HS-5 (cell line): ENCODE data around the gene GRM5.
"Not testable (repeated sequence)": the region's sequence is repeated elsewhere in the genome, so short reads cannot be mapped to it uniquely, and the experiment has no call there.

Source experiments
- DNase-seq: peaks from one replicate; pipeline ENCODE4 v3.0.0-alpha.2; 2012; ENCODE audit warnings: low read depth

The GRM5 gene

GRCh38 chr11:88495836-88496235, 569.9 kb downstream of the GRM5 start:
- no peak for DNase-seq

DNA sequence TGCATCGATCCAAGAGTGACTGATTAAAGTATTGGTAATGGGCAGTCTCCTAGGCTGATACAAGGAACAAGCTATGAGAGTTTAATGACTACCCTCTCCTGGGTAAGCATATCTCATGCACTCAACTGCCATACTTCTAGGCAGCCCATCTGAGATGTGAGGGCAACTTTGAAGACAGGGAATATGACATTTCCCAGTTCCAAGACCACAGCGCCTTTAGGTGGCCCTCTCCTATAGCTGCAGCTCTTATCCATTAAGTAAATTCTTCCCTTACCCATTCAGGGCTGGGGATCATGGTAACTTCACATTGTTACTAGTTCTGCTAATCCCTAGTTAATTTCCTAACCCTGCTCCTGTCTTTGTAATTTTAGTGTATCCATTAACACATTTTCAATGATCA, 570.9 kb downstream of the GRM5 start:
- DNase-seq: no peak

- no peak for DNase-seq
Observed at GRCh38 chr11:88491674-88492073, 574.1 kb downstream of the GRM5 start.

DNA sequence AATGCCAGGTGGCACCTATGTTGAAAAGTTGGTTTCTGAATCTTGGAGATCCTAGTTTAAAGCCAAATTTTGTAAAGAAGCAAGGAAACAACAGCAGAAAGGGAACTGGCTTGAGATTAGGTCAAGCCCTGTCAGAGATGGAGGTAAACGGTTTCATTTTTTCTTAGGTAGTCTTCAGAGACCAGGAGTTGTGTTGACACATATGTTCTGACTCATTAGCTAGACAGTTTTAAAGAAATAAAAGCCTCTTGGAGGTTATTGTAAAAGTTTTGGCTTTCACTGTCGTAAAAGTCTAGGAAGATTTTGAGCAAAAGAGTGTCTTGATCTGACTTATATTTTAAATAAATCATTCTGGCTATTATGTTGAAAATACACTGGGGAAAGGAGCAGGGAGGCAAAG, 576.8 kb downstream of the GRM5 start:
- DNase-seq: no peak

GRCh38 chr11:88487646-88488045, 578.1 kb downstream of the GRM5 start:
- no peak for DNase-seq

DNA sequence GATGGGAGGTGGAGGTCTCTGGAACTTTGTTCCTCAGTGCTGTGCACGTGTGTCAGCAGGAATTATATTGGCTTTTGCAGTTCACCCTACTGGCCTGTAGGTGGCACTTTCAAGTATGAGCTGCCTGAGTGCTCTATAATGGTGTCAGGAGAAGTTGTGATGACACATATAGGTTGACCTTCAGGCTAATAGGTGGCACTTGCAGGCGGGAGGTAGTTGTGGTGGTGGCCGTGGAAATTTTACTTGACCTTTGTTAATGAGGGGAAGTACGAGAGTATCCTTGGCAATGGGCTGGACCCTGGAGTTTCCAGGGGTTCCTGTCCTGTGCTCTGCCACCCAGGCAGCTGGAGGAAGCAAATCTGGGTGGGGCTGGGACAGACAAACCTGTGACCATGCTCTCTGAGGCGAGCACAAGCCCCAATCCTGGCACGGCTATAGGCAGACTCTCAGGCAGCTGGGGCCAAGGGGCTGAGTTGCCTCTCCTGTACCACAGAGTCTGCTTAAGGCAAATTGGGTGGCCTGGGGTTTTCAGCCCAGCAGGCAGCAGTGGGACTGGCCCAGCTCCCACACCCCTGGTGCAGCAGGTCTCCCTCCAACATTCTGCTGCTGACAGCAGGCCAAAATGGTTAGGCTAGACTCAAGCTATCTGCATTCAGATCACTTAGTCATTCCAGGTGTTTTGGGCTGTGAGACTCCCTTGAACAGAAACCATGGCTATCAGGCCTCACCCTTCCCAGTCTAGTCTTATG, 580.7 kb downstream of the GRM5 start:
- DNase-seq: no peak

GRCh38 chr11:88482871-88483301, 582.9 kb downstream of the GRM5 start:
- peak; percentile 45 for DNase-seq

DNA sequence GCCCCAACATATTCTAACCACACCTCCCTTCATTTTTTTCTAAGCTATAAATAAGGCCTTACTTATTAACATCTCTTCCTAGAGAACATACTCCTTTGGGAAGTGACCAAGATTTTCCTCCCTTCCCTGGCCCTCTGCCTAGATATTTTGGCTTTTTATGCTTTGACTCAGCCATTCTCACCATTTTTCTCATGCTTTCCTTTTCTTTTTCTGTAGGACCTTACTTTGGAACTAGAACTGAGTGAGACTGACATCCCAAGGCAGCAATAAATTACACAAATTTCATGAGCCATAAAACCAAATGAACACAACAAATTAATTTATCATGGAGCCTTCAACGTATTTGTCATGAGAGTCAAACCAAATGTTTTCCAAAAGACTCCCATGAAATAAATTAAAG, 585.6 kb downstream of the GRM5 start:
- peak; percentile 93 for DNase-seq

- no peak for DNase-seq
Observed at GRCh38 chr11:88478136-88478815, 587.5 kb downstream of the GRM5 start.

GRCh38 chr11:88475991-88476418, 589.8 kb downstream of the GRM5 start:
- no peak for DNase-seq

DNA sequence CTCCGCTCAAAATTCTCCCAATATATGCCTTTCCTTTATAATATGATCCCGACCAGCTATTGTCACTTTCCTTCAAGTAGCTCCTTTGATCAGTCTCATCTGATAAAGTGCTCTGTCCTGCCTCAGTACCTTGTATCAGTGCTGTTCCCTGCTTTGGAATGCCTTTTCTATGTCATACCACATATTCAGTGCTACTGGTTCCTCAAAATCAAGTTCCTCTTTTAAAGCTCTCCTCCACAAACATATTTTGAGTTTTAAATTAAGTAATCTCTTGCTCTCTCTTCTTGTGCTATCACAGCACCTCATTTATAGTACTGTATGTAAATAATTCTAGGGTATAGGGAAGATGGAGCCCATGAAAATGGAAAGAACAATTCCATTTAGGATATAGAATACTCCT, 591.1 kb downstream of the GRM5 start:
- DNase-seq: no peak

DNA sequence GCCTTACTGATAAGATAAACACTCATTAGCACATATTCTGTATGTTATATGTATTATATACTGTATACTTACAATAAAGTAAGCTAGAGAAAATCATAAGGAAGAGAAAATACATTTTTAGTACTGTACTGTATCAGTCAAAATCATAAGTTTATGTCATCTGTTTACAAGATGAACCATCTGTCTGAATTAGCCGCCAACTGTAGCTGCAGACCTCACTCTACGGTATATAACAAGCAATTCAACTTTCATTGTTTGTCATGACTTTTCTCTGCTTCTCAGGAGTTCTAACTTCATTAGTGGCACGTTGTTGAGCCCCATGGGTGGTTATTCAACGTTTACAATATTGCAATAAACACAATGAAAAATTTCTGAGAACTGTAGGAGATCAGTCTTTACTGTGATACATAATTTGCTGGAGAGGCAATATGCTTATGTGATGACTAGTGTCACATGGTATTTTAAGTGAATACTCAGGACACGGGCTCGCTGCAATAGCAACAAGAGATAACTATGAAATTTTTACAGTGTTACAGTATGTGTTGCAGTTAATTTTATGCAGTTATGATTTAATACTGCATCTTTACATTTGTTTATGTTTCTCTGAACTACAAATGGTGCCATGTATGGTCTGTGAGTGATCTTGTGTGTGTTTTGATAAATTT, 596.1 kb downstream of the GRM5 start:
- DNase-seq: no peak

DNA sequence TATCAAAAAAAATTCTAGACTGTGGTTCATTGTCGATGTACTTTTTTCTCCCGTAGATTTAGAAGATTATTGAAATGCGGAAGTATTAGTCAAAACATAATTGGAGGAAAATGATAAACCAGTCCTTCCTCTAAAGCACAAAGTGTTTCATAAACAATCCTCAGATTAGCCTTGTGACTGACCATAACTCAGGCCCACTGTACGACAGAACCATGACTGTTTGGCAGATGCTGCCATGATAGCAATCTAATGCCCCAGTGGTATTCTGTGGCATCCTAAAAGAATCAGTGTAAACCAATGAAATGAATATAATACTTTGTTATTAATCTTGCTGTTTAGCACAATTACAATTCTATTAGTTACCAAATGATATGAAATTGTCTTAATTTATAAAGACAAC, 601.3 kb downstream of the GRM5 start:
- no peak for DNase-seq

- DNase-seq: not testable (repeated sequence)
Observed at GRCh38 chr11:88463301-88463700, 602.5 kb downstream of the GRM5 start.

DNA sequence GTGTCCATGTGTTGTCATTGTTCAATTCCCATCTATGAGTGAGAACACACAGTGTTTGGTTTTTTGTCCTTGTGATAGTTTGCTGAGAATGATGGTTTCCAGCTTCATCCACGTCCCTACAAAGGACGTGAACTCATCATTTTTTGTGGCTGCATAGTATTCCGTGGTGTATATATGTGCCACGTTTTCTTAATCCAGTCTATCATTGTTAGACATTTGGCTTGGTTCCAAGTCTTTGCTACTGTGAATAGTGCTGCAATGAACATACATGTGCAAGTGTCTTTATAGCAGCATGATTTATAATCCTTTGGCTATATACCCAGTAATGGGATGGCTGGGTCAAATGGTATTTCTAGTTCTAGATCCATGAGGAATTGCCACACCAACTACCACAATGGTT, 607.7 kb downstream of the GRM5 start:
- not testable (repeated sequence) for DNase-seq

- DNase-seq: no peak
Observed at GRCh38 chr11:88455974-88456373, 609.8 kb downstream of the GRM5 start.

GRCh38 chr11:88454881-88455280, 610.9 kb downstream of the GRM5 start:
- no peak for DNase-seq
